Liver (tissue), 9 donors: Measurements from ENCODE around the gene ACACB. TPM values are rescaled to one million over a fixed set of nuclear protein-coding genes. Genes with fewer than 3 reads are reported as not detected.

Experiments
- DNase-seq: peaks from one replicate; pipeline ENCODE4 v3.0.0-alpha.2; 2017; ENCODE audit warnings: low spot score
- H3K27ac ChIP-seq, 2 donors: one replicate each; pipeline ENCODE4 v1.7.0; 2013; ENCODE audit warnings: inconsistent platforms in 2 of 2, low read length in 2 of 2, control low read depth in 1 of 2, low read depth in 1 of 2, mild to moderate bottlenecking in 1 of 2
- H3K27me3 ChIP-seq, 4 donors: one replicate each; pipeline versions ENCODE4 v1.6.1 to v1.7.0; 2013; ENCODE audit warnings: low read length in 3 of 4, inconsistent platforms in 1 of 4, mild to moderate bottlenecking in 1 of 4, moderate library complexity in 1 of 4; ENCODE audit not compliant: control insufficient read depth in 4 of 4, insufficient read depth in 4 of 4
- H3K36me3 ChIP-seq, 4 donors: one replicate each; pipeline versions ENCODE4 v1.6.1 to v1.7.0; 2013; ENCODE audit warnings: low read length in 3 of 4, mild to moderate bottlenecking in 3 of 4, low read depth in 1 of 4, moderate library complexity in 1 of 4; ENCODE audit not compliant: control insufficient read depth in 4 of 4, insufficient read depth in 3 of 4
- H3K4me1 ChIP-seq, 4 donors: one replicate each; pipeline versions ENCODE4 v1.6.1 to v1.7.0; 2013; ENCODE audit warnings: low read length in 3 of 4, mild to moderate bottlenecking in 3 of 4, moderate library complexity in 1 of 4; ENCODE audit not compliant: control insufficient read depth in 4 of 4, insufficient read depth in 4 of 4
- H3K4me3 ChIP-seq, 3 donors: one replicate each; pipeline versions ENCODE4 v1.6.1 to v1.7.0; 2013; ENCODE audit warnings: low read length in 3 of 3, control low read depth in 1 of 3, low read depth in 1 of 3, mild to moderate bottlenecking in 1 of 3
- H3K9ac ChIP-seq, 2 donors: one replicate each; pipeline ENCODE4 v1.7.0; 2013; ENCODE audit warnings: low read length in 2 of 2, mild to moderate bottlenecking in 2 of 2, moderate library complexity in 2 of 2, control low read depth in 1 of 2, low read depth in 1 of 2
- H3K9me3 ChIP-seq, 4 donors: one replicate each; pipeline versions ENCODE4 v1.6.1 to v1.7.0; 2013; ENCODE audit warnings: low read length in 3 of 4; ENCODE audit not compliant: control insufficient read depth in 4 of 4
- ATF3 ChIP-seq: IDR thresholded peaks from 2 replicates; pipeline ENCODE4 v1.6.1; 2016; ENCODE audit warnings: antibody characterized with exemption
- CTCF ChIP-seq: fragments of 150-350 bp; IDR thresholded peaks from 2 replicates; pipeline ENCODE4 v1.5.1; 2017; ENCODE audit warnings: improper control_type of control experiment, low read depth, low read length; ENCODE audit not compliant: missing input control
- EGR1 ChIP-seq, 2 donors: IDR thresholded peaks; 2 replicates each; pipeline ENCODE4 v1.6.1; 2016 to 2018; ENCODE audit warnings: antibody characterized with exemption in 2 of 2, low read depth in 2 of 2
- FOXA1 ChIP-seq: IDR thresholded peaks from 2 replicates; pipeline ENCODE4 v1.6.1; 2016; ENCODE audit warnings: antibody characterized with exemption
- FOXA2 ChIP-seq: IDR thresholded peaks from 2 replicates; pipeline ENCODE4 v1.6.1; 2016; ENCODE audit warnings: antibody characterized with exemption
- GABPA ChIP-seq, 2 donors: IDR thresholded peaks in 1 of 2; conservative IDR thresholded peaks in 1 of 2; 2 replicates each; pipeline ENCODE4 v1.6.1; 2016; ENCODE audit warnings: antibody characterized with exemption in 2 of 2, mild to moderate bottlenecking in 1 of 2, moderate library complexity in 1 of 2
- HNF4A ChIP-seq, 2 donors: conservative IDR thresholded peaks; 2 replicates each; pipeline ENCODE4 v1.6.1; 2016; ENCODE audit warnings: antibody characterized with exemption in 2 of 2, mild to moderate bottlenecking in 2 of 2
- HNF4G ChIP-seq: IDR thresholded peaks from 2 replicates; pipeline ENCODE4 v1.6.1; 2016; ENCODE audit warnings: antibody characterized with exemption
- JUND ChIP-seq, 2 donors: IDR thresholded peaks; 2 replicates each; pipeline ENCODE4 v1.6.1; 2016; ENCODE audit warnings: antibody characterized with exemption in 2 of 2
- MAX ChIP-seq: IDR thresholded peaks from 2 replicates; pipeline ENCODE4 v1.6.1; 2016; ENCODE audit warnings: antibody characterized with exemption
- NR2F2 ChIP-seq: IDR thresholded peaks from 2 replicates; pipeline ENCODE4 v1.6.1; 2016; ENCODE audit warnings: antibody characterized with exemption
- RAD21 ChIP-seq, 2 donors: IDR thresholded peaks; 2 replicates each; pipeline ENCODE4 v1.6.1; 2016; ENCODE audit warnings: antibody characterized with exemption in 2 of 2, mild to moderate bottlenecking in 2 of 2
- REST ChIP-seq: IDR thresholded peaks from 2 replicates; pipeline ENCODE4 v1.6.1; 2016; ENCODE audit warnings: antibody characterized with exemption, mild to moderate bottlenecking
- RXRA ChIP-seq, 2 donors: IDR thresholded peaks; 2 replicates each; pipeline ENCODE4 v1.6.1; 2017 to 2018; ENCODE audit warnings: antibody characterized with exemption in 2 of 2, mild to moderate bottlenecking in 1 of 2
- SP1 ChIP-seq: IDR thresholded peaks from 2 replicates; pipeline ENCODE4 v1.6.1; 2018; ENCODE audit warnings: antibody characterized with exemption, mild to moderate bottlenecking
- TAF1 ChIP-seq: conservative IDR thresholded peaks from 2 replicates; pipeline ENCODE4 v1.6.1; 2016; ENCODE audit warnings: antibody characterized with exemption, mild to moderate bottlenecking
- YY1 ChIP-seq: IDR thresholded peaks from 2 replicates; pipeline ENCODE4 v1.6.1; 2016; ENCODE audit warnings: antibody characterized with exemption, mild to moderate bottlenecking
- ZBTB33 ChIP-seq: IDR thresholded peaks from 2 replicates; pipeline ENCODE4 v1.6.1; 2016; ENCODE audit warnings: antibody characterized with exemption
- whole genome bisulfite sequencing: extraction: QIAGEN DNeasy Blood & Tissue Kit; methylation state at CpG from one replicate; pipeline ENCODE4 v1.1.7; 2013; 5-methylcytosine and 5-hydroxymethylcytosine counted together
- polyA plus RNA-seq, 2 donors: library from polyadenylated mRNA; stranded (reverse) in 1 of 2; unstranded in 1 of 2; fragments of 200-250 nt in 1 of 2; fragments of >200 nt in 1 of 2; fragmentation: Nextera tagmentation in 1 of 2; extraction: Ambion mirVana in 1 of 2; gene quantifications; one replicate each; pipeline versions ENCODE4 v1.2.1 to v1.2.3, GENCODE V29; 2013 to 2015
- total RNA-seq, 2 donors: library from RNA; depleted of rRNA; stranded (reverse); fragments of >200 nt; gene quantifications; one replicate each; pipeline ENCODE4 v1.2.3, GENCODE V29; 2014
- donor health status: healthy.
- donor health status: healthy.
- donor health status: healthy.
- donor health status: healthy.
- donor health status: healthy.

Gene ACACB
- total and polyA plus RNA-seq, 4 donors = 12.9 to 288 (median 52.1) TPM

GRCh38 chr12:109287811-109288469 lies 171.6 kb downstream of the ACACB start:
- Histone ChIP-seq H3K9me3 (no peaks in the 10 kb centered on the region), H3K4me1 (no peaks in the 10 kb centered on the region), H3K36me3 (no peaks in the 10 kb centered on the region), H3K9ac (no peak overlapping the region), H3K4me3 (no peak overlapping the region), H3K27me3 (no peaks in the 10 kb centered on the region), H3K27ac (no peak overlapping the region)
- no peak for TF ChIP-seq FOXA1
- WGBS = 91% methylated on average over 16 of the region's 16 CpGs
- no peak for DNase-seq

- 55% methylated on average over 1 of the region's 1 CpG for WGBS
- H3K4me1 ChIP-seq = no peaks in the 10 kb centered on the region
- no peak overlapping the region for H3K9ac ChIP-seq
- no peaks in the 10 kb centered on the region for H3K9me3 ChIP-seq
- no peaks in the 10 kb centered on the region for H3K36me3 ChIP-seq
- no peak for DNase-seq
- TF ChIP-seq TAF1 = no peak
- TF ChIP-seq ATF3 = no peak
- no peak for TF ChIP-seq CTCF
- no peak for TF ChIP-seq RAD21 (IDR thresholded peaks at IDR 0.05)
- no peak for TF ChIP-seq HNF4G
- no peak for TF ChIP-seq FOXA1
- H3K4me3 ChIP-seq = no peak overlapping the region
- no peaks in the 10 kb centered on the region for H3K27me3 ChIP-seq
- H3K27ac ChIP-seq = no peak overlapping the region
Observed at GRCh38 chr12:109288571-109288970, 172.2 kb downstream of the ACACB start.

GRCh38 chr12:109289004-109289403 lies 172.6 kb downstream of the ACACB start:
- Histone ChIP-seq H3K27ac (no peak overlapping the region), H3K4me3 (no peak overlapping the region), H3K9me3 (no peaks in the 10 kb centered on the region), H3K4me1 (no peaks in the 10 kb centered on the region), H3K27me3 (no peaks in the 10 kb centered on the region), H3K9ac (no peak overlapping the region), H3K36me3 (no peaks in the 10 kb centered on the region)
- WGBS = 59% methylated on average over 4 of the region's 4 CpGs
- no peak for DNase-seq
- no peak for TF ChIP-seq GABPA (IDR thresholded peaks at IDR 0.05 in 1 of 2, conservative IDR thresholded peaks at IDR 0.05 in 1 of 2)
- TF ChIP-seq NR2F2 = no peak
- TF ChIP-seq RXRA (IDR thresholded peaks at IDR 0.05) = no peak
- no peak for TF ChIP-seq HNF4A (conservative IDR thresholded peaks at IDR 0.05)
- TF ChIP-seq MAX = no peak
- no peak for TF ChIP-seq YY1
- no peak for TF ChIP-seq RAD21 (IDR thresholded peaks at IDR 0.05)
- TF ChIP-seq REST = no peak
- no peak for TF ChIP-seq HNF4G
- no peak for TF ChIP-seq ATF3
- no peak for TF ChIP-seq JUND (IDR thresholded peaks at IDR 0.05)
- no peak for TF ChIP-seq TAF1
- no peak for TF ChIP-seq FOXA1
- TF ChIP-seq ZBTB33 = no peak
- TF ChIP-seq SP1 = no peak
- TF ChIP-seq FOXA2 = no peak
- no peak for TF ChIP-seq EGR1 (IDR thresholded peaks at IDR 0.05; ENCODE audit: low read depth in 2 of 2)
